HEK293T (cell line): ENCODE measurements around the gene INSRR.

Experiments used
- NFRKB ChIP-seq: fragments of 450-650 bp; IDR thresholded peaks from 2 replicates; pipeline ENCODE4 v1.6.1; 2016; ENCODE audit warnings: mild to moderate bottlenecking, moderate library complexity
- PKNOX1 ChIP-seq: fragments of 450-650 bp; IDR thresholded peaks from 2 replicates; pipeline ENCODE4 v1.6.1; 2016

- TF ChIP-seq NFRKB (no peak), PKNOX1 (no peak)
Observed at GRCh38 chr1:156822680-156823079, 36.2 kb downstream of the INSRR start.
